MV-4-11 (cell line): Measurements from ENCODE around the gene EPS15.
"Not testable (repeated sequence)": the region's sequence is repeated elsewhere in the genome, so short reads cannot be mapped to it uniquely, and the experiment has no call there.

ENCODE experiments used
- DNase-seq: peaks from one replicate; lab custom pipeline; 2025; lab: John Stamatoyannopoulos, UW

EPS15 gene

GRCh38 chr1:51542158-51542953 lies 23.3 kb upstream of the EPS15 start:
- no peak for DNase-seq

DNA sequence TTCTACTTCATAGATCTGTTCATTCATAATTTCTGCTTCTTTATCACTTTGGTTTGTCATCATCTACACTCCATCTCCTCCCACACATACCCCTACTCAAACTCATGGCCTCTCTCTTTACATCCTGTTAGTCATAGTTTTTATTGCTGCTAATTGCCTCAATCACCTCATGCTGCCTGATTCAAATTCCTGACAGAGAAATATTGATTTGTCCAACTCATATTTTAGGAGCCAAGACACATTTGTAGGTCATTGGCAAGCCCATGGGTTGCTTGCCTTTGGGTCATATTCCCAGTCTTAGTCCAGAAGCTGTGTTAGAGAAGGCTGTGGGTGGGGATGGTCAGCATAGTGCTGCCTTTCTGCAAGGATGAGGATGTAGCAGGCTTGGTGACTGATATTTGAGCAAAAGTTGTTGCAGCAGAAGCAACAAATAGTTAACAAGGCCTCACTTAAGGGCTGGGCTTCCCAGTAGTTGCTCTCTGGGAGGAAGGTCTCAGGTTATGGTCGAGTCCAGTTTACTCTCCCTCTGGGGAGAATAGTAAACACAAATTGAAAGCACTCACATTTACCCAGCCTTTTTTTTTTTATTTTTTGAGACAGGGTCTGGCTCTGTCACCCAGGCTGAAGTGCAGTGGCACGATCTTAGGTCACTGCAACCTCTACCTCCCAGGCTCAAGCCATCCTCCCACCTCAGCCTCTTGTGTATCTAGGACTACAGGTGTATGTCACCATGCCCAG lies 22.4 kb upstream of the EPS15 start:
- no peak for DNase-seq

DNA sequence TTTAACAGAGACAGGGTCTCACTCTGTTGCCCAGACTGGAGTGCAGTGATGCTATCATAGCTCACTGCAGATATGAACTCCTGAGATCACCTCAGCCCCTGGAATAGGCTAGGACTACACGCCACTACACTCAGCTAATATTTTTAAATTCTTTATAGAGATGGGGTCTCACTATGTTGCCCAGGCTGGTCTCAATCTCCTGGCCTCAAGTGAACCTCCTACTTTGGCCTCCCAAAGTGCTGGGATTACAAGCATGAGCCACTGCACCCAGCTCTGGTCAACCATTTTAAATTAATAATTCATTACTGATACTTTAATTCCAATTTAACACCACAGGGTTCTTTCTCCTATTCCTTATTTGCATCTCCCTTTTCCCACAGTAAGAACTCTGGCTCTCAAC lies 18.5 kb upstream of the EPS15 start:
- no peak for DNase-seq

DNA sequence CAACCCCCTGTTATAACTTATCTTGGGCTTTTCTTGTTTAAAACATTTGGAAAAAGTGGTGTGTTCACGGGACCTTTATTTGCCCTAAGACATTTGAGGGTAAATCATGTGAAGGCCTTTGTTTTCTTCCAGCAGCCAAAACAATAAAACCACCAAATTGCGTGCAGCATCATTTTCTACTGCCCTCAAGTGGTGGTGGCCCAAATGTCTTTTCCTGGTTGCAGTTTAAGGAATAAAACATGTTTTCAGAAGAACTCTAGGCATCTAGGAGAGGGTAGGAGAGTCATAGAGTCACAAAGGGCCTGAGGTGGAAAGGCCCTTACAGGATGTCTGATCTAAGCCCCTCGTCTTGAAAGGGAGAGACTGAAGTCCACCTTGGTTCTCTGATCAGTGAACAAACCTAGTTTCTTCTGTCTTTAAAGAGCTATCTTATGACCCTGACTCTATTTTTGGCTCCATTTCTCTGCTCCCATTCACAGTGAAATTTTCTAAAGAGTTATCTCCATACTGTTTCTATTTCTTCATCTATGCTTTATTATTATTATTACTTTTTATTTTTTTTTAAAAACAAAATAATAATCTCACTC lies 16.0 kb upstream of the EPS15 start:
- DNase-seq = peak; percentile 32

DNA sequence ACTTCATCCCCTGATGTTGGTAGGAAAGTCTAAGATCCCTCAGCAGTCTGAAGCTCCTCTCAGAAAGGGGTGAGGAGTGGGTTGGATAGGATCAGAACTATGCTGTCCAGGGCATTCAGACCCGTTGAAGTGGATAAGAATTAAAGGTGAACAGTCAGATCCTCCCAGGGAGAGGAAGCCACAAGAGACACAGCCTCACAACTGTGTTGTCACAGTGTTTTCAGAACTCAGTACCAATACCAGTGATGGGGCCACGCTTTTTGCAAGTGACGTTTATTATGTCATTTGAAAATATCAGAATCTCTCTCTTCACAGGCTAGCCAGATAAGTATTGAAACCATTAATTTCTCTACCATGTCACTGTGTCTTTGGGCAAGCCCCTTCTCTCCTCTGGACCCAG lies 15.4 kb upstream of the EPS15 start:
- no peak for DNase-seq

- DNase-seq = no peak
Observed at GRCh38 chr1:51532853-51533252, 13.8 kb upstream of the EPS15 start.

- DNase-seq = not testable (repeated sequence)
Observed at GRCh38 chr1:51530447-51530846, 11.4 kb upstream of the EPS15 start.

GRCh38 chr1:51527144-51527543 lies 8.1 kb upstream of the EPS15 start:
- DNase-seq = no peak

DNA sequence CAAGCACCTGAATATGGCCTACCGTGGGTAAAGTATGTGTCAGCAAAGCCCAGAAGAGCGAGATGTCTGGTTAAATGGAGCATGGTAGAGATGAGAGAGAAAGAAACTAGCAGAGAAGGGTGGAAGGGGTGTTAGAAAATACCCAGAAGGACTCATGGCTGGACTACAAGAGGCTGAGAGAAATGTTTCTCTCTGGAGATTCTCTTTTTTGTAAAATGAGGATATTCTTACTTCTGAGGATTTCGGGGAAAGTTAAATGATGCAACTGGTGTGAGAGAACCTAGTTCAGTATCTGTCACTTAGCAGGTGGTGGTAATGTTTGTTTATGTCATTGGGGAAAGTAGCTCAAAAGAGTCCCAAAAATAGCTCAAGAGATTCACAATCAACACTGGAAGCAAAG lies 7.2 kb upstream of the EPS15 start:
- DNase-seq = no peak

- no peak for DNase-seq
Observed at GRCh38 chr1:51525295-51525694, 6.2 kb upstream of the EPS15 start.

- DNase-seq = no peak
Observed at GRCh38 chr1:51524817-51525216, 5.8 kb upstream of the EPS15 start.

GRCh38 chr1:51523931-51524330 lies 4.9 kb upstream of the EPS15 start:
- DNase-seq = no peak

DNA sequence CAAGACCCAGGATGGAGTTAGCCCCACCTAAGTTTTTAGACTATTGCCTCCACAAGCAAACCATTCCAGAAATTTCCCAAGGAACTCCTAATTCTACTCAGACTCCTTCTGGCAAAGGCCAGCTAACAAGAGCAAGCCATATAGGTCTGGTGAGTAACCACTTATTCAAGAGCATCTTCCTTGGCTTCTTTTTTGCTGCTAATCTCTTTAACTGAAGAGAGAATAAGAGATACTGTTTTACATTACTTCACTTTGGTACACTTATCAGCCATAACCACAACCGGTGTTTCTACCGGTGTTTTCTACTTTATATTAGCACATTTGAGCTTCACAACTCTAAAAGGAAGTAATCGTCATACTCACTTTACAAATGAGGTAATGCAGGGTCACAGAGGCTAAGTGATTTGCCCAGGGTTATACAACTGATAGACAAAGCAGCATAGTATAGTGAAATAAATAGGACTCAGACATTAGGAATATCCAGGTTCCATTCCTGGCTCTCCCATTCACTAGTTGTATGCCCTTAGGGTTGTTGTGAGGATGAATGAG lies 1.7 kb upstream of the EPS15 start:
- DNase-seq = peak; percentile 16

DNA sequence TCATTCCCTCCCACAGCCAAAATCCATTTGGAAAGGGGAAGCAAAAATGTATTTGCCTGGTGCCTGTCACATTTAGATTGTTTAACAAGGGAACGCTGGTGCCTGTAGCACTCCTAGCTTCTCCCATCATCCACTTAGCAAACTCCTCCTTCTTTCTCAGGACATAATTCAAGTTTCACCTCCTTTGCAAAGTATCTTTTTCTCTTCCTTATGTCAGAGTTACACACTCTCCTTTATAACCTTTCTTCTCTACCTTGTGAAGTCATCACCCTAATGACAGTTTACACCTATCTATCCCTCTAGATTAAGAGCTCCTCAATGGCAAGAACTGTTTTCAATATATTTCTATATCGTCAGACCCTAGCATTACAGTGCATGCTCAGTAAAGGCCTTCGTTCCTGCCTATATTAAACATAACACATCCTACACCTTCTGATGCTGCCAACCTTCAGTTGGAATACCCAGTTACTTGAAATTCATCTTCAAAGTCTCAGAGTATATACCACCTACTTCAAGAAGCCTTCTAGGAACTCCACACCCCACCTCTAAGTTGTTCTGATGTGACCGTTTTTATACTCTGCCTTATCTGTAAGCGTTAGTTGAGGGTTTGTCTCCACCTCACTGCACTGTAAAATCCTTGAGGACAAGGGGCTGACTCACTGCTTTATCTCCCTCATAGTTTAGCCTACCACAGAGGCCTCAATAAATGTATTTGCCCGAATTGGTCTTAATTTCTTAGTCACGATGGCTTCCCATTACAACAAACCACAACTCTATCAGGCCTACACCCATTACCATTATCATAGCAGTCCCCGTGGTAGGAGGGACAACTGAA lies 1.0 kb upstream of the EPS15 start:
- no peak for DNase-seq

DNA sequence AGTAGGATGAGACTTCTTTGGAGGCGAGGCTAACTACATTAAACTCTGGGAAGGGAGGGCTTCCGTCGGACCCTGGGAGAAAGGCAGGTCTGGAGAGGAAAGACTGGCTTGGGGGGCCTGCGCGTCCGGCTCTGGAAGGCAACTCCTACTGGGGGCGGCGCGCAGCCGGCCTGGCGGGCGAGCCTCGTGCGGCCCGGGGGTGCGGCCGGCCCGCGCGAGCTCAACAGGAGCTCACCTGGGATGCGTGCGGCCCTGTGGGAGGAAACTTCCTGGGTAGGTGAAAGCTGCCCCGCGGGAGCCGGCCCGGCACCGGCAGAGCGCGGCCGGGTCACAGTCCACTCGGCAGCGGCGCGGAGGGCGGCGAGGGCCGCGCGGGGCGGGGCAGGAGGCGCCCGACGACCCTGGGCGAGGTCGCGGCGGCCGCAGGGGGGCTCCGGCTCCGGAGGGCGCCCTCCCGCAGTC lies 449 bp downstream of the EPS15 start:
- DNase-seq = no peak

- DNase-seq = no peak
Observed at GRCh38 chr1:51518033-51518585, 957 bp downstream of the EPS15 start.

DNA sequence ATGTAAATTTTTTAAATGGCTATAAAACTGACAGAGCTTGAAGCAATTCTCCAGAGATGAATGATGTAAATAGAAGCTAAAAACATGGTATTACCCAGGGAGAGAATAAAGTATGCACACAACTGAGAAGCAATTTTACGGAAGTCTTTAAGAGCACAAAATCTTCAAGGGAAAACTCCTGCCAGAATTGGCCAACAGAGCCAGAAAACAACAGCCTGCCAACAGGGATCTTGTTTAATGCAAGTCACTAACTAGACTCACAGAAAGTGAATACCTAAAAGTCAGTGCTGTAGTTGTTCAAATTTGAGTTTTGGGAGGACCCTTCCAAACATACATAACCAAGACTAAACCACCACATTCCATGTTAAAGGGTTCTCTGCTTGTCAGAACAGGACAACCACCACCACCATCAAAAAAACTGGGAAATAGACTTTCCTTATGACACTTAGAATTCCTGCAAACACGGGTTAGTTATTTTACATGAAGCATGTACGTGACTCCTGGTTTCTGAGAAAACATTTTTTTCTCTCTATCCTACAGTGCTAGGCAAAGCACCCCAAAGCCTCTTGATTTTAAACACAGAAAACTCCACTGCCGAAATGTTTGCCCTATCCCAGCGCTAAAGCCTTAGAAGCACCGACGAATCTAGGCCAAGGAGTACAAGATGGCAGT lies 1.6 kb downstream of the EPS15 start:
- DNase-seq = peak; percentile 12

DNA sequence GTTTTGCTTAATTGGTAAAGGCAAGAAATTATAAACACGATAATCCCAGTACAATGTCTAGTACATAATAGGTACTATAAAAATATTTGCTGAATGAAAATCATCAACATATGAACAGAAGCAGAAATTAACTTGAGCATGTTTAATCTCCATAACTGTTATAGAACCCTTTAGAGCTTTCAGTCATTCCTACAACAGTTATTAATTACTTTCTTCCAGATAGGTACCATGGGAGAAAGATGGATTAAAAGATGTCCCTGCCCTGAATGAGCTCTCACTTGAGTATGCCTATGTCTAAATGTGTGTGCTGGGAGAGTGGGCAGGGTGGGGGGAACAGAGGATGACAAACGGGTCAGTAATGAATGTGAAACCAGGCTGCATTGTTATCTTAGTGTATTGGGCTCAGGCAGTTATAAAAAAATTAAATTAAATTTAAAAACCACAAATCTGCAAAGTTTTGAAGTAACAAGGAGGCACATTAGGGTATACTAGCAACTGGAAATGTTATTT lies 2.4 kb downstream of the EPS15 start:
- no peak for DNase-seq

DNA sequence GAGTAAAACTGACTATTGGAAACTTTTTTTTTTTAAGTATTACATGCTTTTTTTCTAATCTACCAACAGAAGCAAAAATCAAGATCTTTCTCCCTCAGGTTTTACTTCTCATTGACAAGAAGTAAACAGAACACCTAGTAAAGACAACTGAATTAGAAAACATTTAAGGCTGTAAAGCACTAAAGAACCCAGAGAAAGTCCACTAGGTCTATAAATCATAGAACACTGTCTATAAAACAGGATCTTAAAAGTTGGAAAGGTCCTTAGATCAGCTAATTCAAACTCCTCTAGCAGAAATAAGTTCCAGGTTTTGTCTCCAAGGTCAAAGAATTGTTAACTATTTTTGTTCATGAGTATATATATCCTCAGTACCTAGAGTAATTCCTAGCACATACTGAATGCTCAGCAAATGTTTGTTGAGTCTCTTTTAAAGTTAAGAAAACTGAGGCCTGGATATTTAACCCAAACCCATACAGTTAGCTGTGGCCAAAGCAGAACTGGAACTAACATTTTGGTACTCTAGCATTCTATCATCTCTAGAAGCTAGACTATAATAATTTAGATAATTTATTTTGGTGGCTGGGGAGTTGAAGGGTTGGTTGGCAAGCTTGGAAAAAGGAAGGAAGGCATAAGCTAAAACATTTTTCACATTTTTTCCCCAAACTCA lies 3.0 kb downstream of the EPS15 start:
- DNase-seq = no peak

- DNase-seq = no peak
Observed at GRCh38 chr1:51515312-51515960, 3.6 kb downstream of the EPS15 start.
